Peyer's patch (tissue), 4 donors: ENCODE data around the gene UNC93B1. TPM values are rescaled to one million over a fixed set of nuclear protein-coding genes. Genes with fewer than 3 reads are reported as not detected.
"Not testable (repeated sequence)": the region's sequence is repeated elsewhere in the genome, so short reads cannot be mapped to it uniquely, and the experiment has no call there.

Experiments
- DNase-seq, 3 donors: peaks; one replicate each; pipeline ENCODE4 v3.0.0-alpha.2; 2017 to 2019
- H3K27ac ChIP-seq, 4 donors: fragments of 200-600 bp; sonication (generic); one replicate each; pipeline ENCODE4 v1.5.1; 2016 to 2019
- H3K27me3 ChIP-seq, 2 donors: fragments of 200-600 bp; sonication (generic); one replicate each; pipeline ENCODE4 v1.5.1; 2019
- H3K36me3 ChIP-seq, 3 donors: fragments of 200-600 bp; sonication (generic); one replicate each; pipeline ENCODE4 v1.5.1; 2016 to 2019
- H3K4me1 ChIP-seq, 4 donors: fragments of 200-600 bp; sonication (generic); one replicate each; pipeline ENCODE4 v1.5.1; 2016 to 2019
- H3K4me3 ChIP-seq, 4 donors: fragments of 200-600 bp; sonication (generic); 1 replicate in 3 of 4; 2 replicates in 1 of 4; pipeline ENCODE4 v1.5.1; 2016 to 2019; ENCODE audit warnings: mild to moderate bottlenecking in 1 of 4
- H3K9me3 ChIP-seq, 4 donors: fragments of 200-600 bp; sonication (generic); one replicate each; pipeline ENCODE4 v1.5.1; 2016 to 2019; ENCODE audit warnings: mild to moderate bottlenecking in 1 of 4
- CTCF ChIP-seq, 6 experiments: fragments of 450-650 bp in 4 of 6; fragments of 200-600 bp in 2 of 6; sonication (generic) in 1 of 6; IDR thresholded peaks; one replicate each; pipeline ENCODE4 v1.5.1; 2017 to 2019; ENCODE audit warnings: antibody characterized with exemption in 6 of 6, mild to moderate bottlenecking in 3 of 6, moderate library complexity in 1 of 6
- POLR2A ChIP-seq, 2 donors: fragments of 450-650 bp; IDR thresholded peaks; one replicate each; pipeline ENCODE4 v1.5.1; 2017; ENCODE audit warnings: antibody characterized with exemption in 2 of 2, mild to moderate bottlenecking in 2 of 2, moderate library complexity in 2 of 2
- total RNA-seq, 4 donors: library from RNA; depleted of rRNA; stranded (reverse); fragments of >200 nt; gene quantifications; one replicate each; pipeline ENCODE4 v1.1.0, GENCODE V29; 2016

Gene UNC93B1
- total RNA-seq, 4 donors from 2014 or later: 68.7 to 154 (median 91.6) TPM

GRCh38 chr11:67983951-67984350 lies 19.9 kb downstream of the UNC93B1 start:
- no peak overlapping the region for H3K4me3 ChIP-seq
- TF ChIP-seq CTCF (IDR thresholded peaks at IDR 0.05) (no peak), POLR2A (IDR thresholded peaks at IDR 0.05) (no peak)
- DNase-seq: no peak
- no peaks in the 10 kb centered on the region for H3K4me1 ChIP-seq
- no peaks in the 10 kb centered on the region for H3K9me3 ChIP-seq
- no peaks in the 10 kb centered on the region for H3K36me3 ChIP-seq
- H3K27me3 ChIP-seq: no peaks in the 10 kb centered on the region
- no peak overlapping the region for H3K27ac ChIP-seq

- not testable (repeated sequence) for H3K27ac ChIP-seq, H3K4me1 ChIP-seq, H3K9me3 ChIP-seq, DNase-seq, H3K27me3 ChIP-seq, H3K4me3 ChIP-seq, H3K36me3 ChIP-seq
Observed at GRCh38 chr11:67982255-67982857, 21.5 kb downstream of the UNC93B1 start.

GRCh38 chr11:67981226-67981625 lies 22.7 kb downstream of the UNC93B1 start:
- H3K36me3 ChIP-seq, H3K27me3 ChIP-seq, DNase-seq, H3K27ac ChIP-seq, H3K4me3 ChIP-seq, H3K9me3 ChIP-seq, H3K4me1 ChIP-seq: not testable (repeated sequence)

GRCh38 chr11:67978766-67979418 lies 25.0 kb downstream of the UNC93B1 start:
- peak in 1 of 3 donors; percentile 59 for DNase-seq
- H3K4me3 ChIP-seq, H3K27me3 ChIP-seq, H3K9me3 ChIP-seq, H3K36me3 ChIP-seq, H3K4me1 ChIP-seq, H3K27ac ChIP-seq: not testable (repeated sequence)

- H3K4me1 ChIP-seq, H3K9me3 ChIP-seq, H3K27ac ChIP-seq, H3K4me3 ChIP-seq, H3K36me3 ChIP-seq, DNase-seq, H3K27me3 ChIP-seq: not testable (repeated sequence)
Observed at GRCh38 chr11:67974746-67975145, 29.2 kb downstream of the UNC93B1 start.

- not testable (repeated sequence) for DNase-seq, H3K4me3 ChIP-seq, H3K4me1 ChIP-seq, H3K27ac ChIP-seq, H3K9me3 ChIP-seq, H3K27me3 ChIP-seq, H3K36me3 ChIP-seq
Observed at GRCh38 chr11:67965830-67966348, 38.0 kb downstream of the UNC93B1 start.

- not testable (repeated sequence) for DNase-seq, H3K4me1 ChIP-seq, H3K36me3 ChIP-seq, H3K4me3 ChIP-seq, H3K27ac ChIP-seq, H3K9me3 ChIP-seq, H3K27me3 ChIP-seq
Observed at GRCh38 chr11:67964746-67965145, 39.2 kb downstream of the UNC93B1 start.

- not testable (repeated sequence) for DNase-seq, H3K9me3 ChIP-seq, H3K27me3 ChIP-seq, H3K27ac ChIP-seq, H3K4me1 ChIP-seq, H3K4me3 ChIP-seq, H3K36me3 ChIP-seq
Observed at GRCh38 chr11:67963879-67964278, 40.0 kb downstream of the UNC93B1 start.

- H3K9me3 ChIP-seq, H3K4me1 ChIP-seq, H3K27me3 ChIP-seq, H3K4me3 ChIP-seq, H3K27ac ChIP-seq, H3K36me3 ChIP-seq, DNase-seq: not testable (repeated sequence)
Observed at GRCh38 chr11:67963217-67963616, 40.7 kb downstream of the UNC93B1 start.

GRCh38 chr11:67956236-67956635 lies 47.7 kb downstream of the UNC93B1 start:
- not testable (repeated sequence) for H3K4me3 ChIP-seq, H3K9me3 ChIP-seq, DNase-seq, H3K27ac ChIP-seq, H3K27me3 ChIP-seq, H3K4me1 ChIP-seq, H3K36me3 ChIP-seq
